HEK293T (cell line): ENCODE data around the gene B3GALT5.

Experiments used
- CTBP1 ChIP-seq: fragments of 450-650 bp; IDR thresholded peaks from 2 replicates; pipeline ENCODE4 v1.6.1; 2016; ENCODE audit warnings: borderline replicate concordance
- FOXA1 ChIP-seq: fragments of 450-650 bp; IDR thresholded peaks from 2 replicates; pipeline ENCODE4 v1.6.1; 2016; ENCODE audit warnings: mild to moderate bottlenecking
- FOXK2 ChIP-seq: fragments of 450-650 bp; IDR thresholded peaks from 2 replicates; pipeline ENCODE4 v1.6.1; 2016; ENCODE audit warnings: mild to moderate bottlenecking
- HDGF ChIP-seq: fragments of 450-650 bp; IDR thresholded peaks from 2 replicates; pipeline ENCODE4 v1.6.1; 2017; ENCODE audit warnings: antibody characterized with exemption, borderline replicate concordance
- SP1 ChIP-seq: fragments of 450-650 bp; IDR thresholded peaks from 2 replicates; pipeline ENCODE4 v1.6.1; 2017
- SUZ12 ChIP-seq: fragments of 450-650 bp; IDR thresholded peaks from 2 replicates; pipeline ENCODE4 v1.6.1; 2016; ENCODE audit warnings: mild to moderate bottlenecking
- ZNF384 ChIP-seq: fragments of 450-650 bp; IDR thresholded peaks from 2 replicates; pipeline ENCODE4 v1.6.1; 2016

GRCh38 chr21:39651206-39651605 lies 38.5 kb downstream of the B3GALT5 start:
- TF ChIP-seq CTBP1: no peak
- TF ChIP-seq FOXK2: no peak
- TF ChIP-seq FOXA1: no peak
- TF ChIP-seq HDGF: no peak
- TF ChIP-seq ZNF384: no peak
- no peak for TF ChIP-seq SP1
- TF ChIP-seq SUZ12: no peak
